Measurements from ENCODE around the gene ADAMTSL4. TPM values are rescaled to one million over a fixed set of nuclear protein-coding genes. Genes with fewer than 3 reads are reported as not detected.

ADAMTSL4 gene
- total RNA-seq, 4 donors from 2014 or later, result 27.1 to 66.5 (median 36.3) TPM

DNA sequence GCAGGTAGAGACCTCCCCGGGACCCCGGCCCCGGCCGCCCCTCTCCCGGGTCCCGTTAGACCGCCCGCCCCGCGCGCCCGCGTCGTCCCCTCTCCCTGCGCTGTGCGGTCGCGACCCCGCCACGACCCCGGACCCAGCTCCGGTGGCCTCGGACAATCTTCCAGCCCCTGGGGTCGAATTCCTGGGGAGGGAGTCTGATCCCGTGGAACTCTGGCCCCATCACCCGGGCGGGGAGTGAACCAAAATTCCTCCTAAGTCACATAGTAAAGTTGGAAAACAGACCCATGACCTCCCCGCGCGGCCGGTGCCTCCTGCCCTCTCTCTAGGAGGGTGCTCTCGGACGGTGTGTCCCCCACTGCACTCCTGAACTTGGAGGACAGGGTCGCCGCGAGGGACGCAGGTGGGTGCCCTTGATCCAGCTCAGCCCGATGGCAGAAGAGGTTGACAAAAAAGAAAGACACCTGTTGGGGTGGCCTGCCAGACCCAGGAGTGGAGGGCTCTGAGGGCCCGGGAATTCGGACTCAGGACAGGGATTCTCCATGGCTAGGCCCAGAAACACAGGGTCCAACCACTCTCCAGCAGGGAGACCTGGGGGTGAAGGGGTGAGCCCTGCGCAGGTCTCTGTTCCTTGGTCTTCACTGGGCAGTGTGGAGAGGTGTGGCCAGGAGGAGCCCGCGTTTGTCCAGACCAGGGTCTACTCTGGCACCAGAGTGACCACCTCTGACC is 451 bp downstream of the ADAMTSL4 start:
- 10 to 20% methylated on average over 1 to 7 of the region's 43 CpGs for WGBS, 2 donors (ENCODE audit: low coverage in 1 of 2)

DNA sequence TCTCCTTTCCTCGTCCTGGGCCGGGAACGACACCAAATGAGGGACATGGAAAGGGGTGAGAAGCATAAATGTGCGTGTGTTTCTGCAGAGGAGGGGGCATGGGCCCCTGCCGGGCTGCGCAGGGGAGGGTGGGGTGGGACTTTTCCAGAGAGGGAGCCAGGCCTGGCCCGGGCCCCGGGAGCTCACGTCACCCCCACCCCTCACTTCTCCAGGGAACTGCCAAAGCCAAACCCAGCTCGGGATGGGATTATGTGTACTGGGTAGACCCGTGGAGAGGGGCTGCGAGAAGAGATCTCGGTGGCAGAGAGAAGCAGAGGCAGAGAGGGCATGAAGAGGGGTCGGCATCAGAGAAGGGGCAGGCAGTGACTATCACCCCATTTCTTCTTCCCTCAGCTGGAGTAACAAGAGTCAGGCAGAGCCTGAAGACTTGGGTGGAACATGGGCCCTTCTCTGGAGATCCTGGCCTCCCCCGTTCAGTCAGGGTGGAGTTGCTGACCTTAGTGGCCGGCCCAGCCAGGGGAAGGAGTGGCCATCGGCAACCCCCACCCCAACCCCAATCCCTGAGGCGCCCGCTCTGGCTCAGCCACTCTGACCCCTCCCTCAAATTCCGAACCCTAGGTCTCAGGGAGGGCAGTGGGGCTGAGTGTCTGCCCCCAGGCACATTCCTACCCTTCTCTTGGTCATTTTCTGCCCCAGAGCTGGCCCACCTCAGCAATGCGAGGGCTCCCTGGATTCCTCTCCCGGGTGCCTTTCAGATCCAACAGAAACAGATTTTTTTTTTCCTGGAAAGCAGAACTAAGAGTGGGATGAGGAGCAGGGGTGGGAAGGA is 1.2 kb downstream of the ADAMTSL4 start:
- TF ChIP-seq EP300 (IDR thresholded peaks at IDR 0.05), result no peak
- TF ChIP-seq POLR2AphosphoS5 (IDR thresholded peaks at IDR 0.05), result peak; percentile 40
- H3K27ac ChIP-seq, result peak overlapping the region; percentile 74 to 98 (median 94)
- H3K36me3 ChIP-seq, result peaks cover 0 to 15% of the 10 kb centered on the region in 2 donors
- H3K9me3 ChIP-seq, result no peaks in the 10 kb centered on the region
- peak; percentile 34 for ATAC-seq
- H3K4me3 ChIP-seq, result peak overlapping the region; percentile 63 to 69
- peaks cover 0 to 62% (median 19%) of the 10 kb centered on the region in 3 donors for H3K4me1 ChIP-seq
- 19 to 24% methylated on average over 8 to 11 of the region's 22 CpGs for WGBS, 2 donors (ENCODE audit: low coverage in 1 of 2)
- H3K27me3 ChIP-seq, result no peaks in the 10 kb centered on the region

More for the DNA sequence above, 451 bp downstream of the ADAMTSL4 start:
- Histone ChIP-seq H3K4me3 (peak overlapping the region; percentile 63 to 69), H3K36me3 (peaks cover 0 to 10% of the 10 kb centered on the region in 2 donors), H3K4me1 (peaks cover 0 to 62% (median 19%) of the 10 kb centered on the region in 3 donors), H3K27ac (peak overlapping the region; percentile 74 to 98 (median 94)), H3K27me3 (no peaks in the 10 kb centered on the region), H3K9me3 (no peaks in the 10 kb centered on the region)
- TF ChIP-seq POLR2A (IDR thresholded peaks at IDR 0.05), result no peak
- TF ChIP-seq, protein P1, sequence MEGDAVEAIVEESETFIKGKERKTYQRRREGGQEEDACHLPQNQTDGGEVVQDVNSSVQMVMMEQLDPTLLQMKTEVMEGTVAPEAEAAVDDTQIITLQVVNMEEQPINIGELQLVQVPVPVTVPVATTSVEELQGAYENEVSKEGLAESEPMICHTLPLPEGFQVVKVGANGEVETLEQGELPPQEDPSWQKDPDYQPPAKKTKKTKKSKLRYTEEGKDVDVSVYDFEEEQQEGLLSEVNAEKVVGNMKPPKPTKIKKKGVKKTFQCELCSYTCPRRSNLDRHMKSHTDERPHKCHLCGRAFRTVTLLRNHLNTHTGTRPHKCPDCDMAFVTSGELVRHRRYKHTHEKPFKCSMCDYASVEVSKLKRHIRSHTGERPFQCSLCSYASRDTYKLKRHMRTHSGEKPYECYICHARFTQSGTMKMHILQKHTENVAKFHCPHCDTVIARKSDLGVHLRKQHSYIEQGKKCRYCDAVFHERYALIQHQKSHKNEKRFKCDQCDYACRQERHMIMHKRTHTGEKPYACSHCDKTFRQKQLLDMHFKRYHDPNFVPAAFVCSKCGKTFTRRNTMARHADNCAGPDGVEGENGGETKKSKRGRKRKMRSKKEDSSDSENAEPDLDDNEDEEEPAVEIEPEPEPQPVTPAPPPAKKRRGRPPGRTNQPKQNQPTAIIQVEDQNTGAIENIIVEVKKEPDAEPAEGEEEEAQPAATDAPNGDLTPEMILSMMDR (IDR thresholded peaks at IDR 0.05), result peak in 1 of 4 experiments; percentile 42
- TF ChIP-seq POLR2AphosphoS5 (IDR thresholded peaks at IDR 0.05), result peak; percentile 25
- TF ChIP-seq EP300 (IDR thresholded peaks at IDR 0.05), result no peak
- ATAC-seq, result no peak

DNA sequence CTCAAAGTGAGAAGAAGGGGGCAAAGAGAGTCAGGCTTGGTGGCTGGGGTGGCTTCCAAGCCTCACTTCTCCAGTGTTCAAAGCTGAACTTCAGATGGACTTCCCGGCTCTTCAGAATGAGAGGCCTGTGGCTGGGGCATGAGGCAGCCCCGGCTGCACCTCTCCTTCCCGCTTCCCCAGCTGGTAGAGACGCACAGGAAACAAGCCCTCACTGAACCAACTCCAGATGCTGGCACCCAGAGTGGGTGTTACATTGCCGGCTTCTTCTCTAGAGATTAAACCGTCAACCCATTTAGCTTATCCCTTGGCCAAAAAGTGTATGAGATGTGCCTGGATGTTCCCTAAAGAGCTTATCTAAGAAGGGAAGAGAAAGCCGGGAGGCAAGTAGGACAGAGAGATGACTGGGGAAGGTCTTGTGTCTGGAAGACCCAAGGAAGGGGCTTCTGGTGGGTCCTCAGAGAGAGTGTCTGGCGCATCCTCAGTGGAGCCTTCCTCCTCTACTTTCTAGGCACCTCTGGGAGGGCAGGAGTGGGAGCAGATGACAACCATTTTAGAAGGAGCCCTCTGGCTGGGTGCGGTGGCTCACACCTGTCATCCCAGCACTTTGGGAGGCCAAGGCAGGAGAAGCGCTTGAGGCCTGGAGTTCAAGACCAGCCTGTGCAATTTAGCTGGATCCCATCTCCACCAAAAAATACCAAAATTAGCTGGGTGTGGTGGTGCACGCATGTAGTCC is 2.0 kb downstream of the ADAMTSL4 start:
- H3K4me1 ChIP-seq, result peaks cover 0 to 64% (median 20%) of the 10 kb centered on the region in 3 donors
- H3K9me3 ChIP-seq, result no peaks in the 10 kb centered on the region
- peak overlapping the region in 1 of 2 donors; percentile 69 for H3K4me3 ChIP-seq
- H3K27me3 ChIP-seq, result no peaks in the 10 kb centered on the region
- peak overlapping the region; percentile 74 to 98 (median 94) for H3K27ac ChIP-seq
- TF ChIP-seq POLR2A (IDR thresholded peaks at IDR 0.05), result no peak
- TF ChIP-seq POLR2AphosphoS5 (IDR thresholded peaks at IDR 0.05), result no peak
- TF ChIP-seq, protein P1 (IDR thresholded peaks at IDR 0.05), result no peak
- TF ChIP-seq EP300 (IDR thresholded peaks at IDR 0.05), result no peak
- H3K36me3 ChIP-seq, result peaks cover 0 to 22% of the 10 kb centered on the region in 2 donors
- 60 to 82% methylated on average over 4 to 9 of the region's 11 CpGs for WGBS, 2 donors (ENCODE audit: low coverage in 1 of 2)
- ATAC-seq, result no peak

DNA sequence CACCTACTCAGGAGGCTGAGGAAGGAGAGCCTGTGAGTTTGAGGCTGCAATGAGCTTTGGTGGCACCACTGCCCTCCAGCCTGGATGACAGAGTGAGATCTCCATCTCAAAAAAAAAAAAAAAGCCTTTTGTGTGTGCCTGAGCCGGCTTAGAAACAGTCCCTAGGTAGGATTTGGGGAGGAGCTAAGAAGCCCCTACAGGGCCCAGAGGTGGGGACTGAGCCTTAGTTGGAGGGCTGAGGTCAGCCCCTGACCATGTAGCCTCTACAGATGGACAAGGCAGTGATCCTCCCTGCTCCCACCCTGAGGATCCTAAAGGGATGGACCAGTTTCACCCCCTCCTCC is 2.5 kb downstream of the ADAMTSL4 start:
- peak overlapping the region; percentile 59 to 98 (median 94) for H3K27ac ChIP-seq
- 33% methylated on average over 1 of the region's 1 CpG; no CpG with 5 or more reads in 1 of the 2 donors for WGBS, 2 donors (ENCODE audit: low coverage in 1 of 2)
- no peaks in the 10 kb centered on the region for H3K9me3 ChIP-seq
- no peak for ATAC-seq
- no peaks in the 10 kb centered on the region for H3K27me3 ChIP-seq
- no peak overlapping the region for H3K4me3 ChIP-seq
- H3K4me1 ChIP-seq, result peaks cover 0 to 68% (median 22%) of the 10 kb centered on the region in 3 donors
- no peak for TF ChIP-seq EP300 (IDR thresholded peaks at IDR 0.05)
- no peak for TF ChIP-seq POLR2A (IDR thresholded peaks at IDR 0.05)
- no peak for TF ChIP-seq POLR2AphosphoS5 (IDR thresholded peaks at IDR 0.05)
- TF ChIP-seq, protein P1 (IDR thresholded peaks at IDR 0.05), result no peak
- H3K36me3 ChIP-seq, result peaks cover 0 to 28% of the 10 kb centered on the region in 2 donors
